Glomerular endothelial cell (primary cell): Measurements from ENCODE around the gene DHX29. TPM values are rescaled to one million over a fixed set of nuclear protein-coding genes. Genes with fewer than 3 reads are reported as not detected.

Source experiments
- DNase-seq: peaks from one replicate; pipeline ENCODE4 v3.0.0-alpha.2; 2011; ENCODE audit warnings: low read depth, low spot score; ENCODE audit errors: extremely low read depth
- total RNA-seq: library from RNA; depleted of rRNA; stranded (reverse); fragments of >200 nt; gene quantifications from 2 replicates; pipeline ENCODE4 v1.2.3, GENCODE V29; 2015

The DHX29 gene
- total RNA-seq, 1 donor from 2014 or later: 23.2 TPM

GRCh38 chr5:55234121-55234700, 73.3 kb downstream of the DHX29 start:
- no peak for DNase-seq

GRCh38 chr5:55232985-55233928, 74.2 kb downstream of the DHX29 start, which contains the start of gene CCNO:
TSS of gene CCNO (minus strand) at chr5:55233608. CDS start at chr5:55233523, 85 bp downstream.
- DNase-seq: no peak

DNA sequence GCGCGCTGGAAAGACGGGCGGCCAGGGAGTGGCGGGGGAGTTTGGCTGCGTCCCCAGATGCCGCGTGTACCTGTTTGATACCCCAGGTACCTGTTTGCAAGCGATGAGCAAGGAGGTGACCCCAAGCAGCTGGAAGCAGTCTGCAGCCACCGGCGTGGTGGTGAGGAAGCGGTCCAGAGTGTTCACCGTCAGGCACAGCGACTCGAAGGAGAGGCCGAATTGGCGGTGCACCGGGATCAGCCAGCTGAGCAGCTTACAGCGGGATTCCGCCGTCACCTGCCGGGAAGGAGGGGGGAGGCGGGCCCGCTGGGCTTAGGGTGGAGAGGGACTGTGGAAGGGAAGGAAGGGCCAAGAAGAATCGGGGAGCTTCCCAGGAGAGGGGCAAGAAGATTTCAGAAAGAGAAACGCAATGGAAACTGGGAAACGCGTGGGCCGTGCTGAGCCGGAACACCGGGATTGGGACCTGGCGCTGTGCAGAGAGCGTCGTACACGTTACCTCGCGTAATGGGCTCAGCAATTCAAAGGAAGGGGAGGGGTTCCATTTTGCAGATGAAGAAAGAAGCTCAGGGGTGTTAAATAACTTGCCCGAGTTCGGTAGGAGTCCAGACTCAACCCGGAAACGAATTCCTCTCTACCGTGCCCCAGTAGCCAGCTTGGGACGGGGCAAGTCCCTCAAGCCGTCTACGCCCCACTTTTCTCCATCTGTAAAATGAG, 75.1 kb downstream of the DHX29 start:
- DNase-seq: no peak

DNA sequence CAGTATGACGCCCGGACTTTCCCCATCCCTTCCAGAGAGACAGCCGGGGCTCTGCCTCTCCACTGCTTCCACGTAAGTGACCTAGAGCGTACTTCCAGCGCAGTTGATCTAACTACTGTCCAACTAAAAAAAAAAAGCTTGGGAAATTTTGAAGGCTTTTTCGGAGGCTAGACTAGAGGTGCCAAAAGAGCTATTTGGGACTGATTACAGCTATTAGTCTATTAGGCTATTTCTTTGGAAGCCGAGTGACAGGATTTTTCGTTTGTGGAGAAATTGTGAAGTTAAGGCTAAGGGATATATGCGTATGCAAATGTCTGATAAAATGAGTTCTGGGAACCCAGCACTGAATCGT, 75.6 kb downstream of the DHX29 start:
- no peak for DNase-seq

DNA sequence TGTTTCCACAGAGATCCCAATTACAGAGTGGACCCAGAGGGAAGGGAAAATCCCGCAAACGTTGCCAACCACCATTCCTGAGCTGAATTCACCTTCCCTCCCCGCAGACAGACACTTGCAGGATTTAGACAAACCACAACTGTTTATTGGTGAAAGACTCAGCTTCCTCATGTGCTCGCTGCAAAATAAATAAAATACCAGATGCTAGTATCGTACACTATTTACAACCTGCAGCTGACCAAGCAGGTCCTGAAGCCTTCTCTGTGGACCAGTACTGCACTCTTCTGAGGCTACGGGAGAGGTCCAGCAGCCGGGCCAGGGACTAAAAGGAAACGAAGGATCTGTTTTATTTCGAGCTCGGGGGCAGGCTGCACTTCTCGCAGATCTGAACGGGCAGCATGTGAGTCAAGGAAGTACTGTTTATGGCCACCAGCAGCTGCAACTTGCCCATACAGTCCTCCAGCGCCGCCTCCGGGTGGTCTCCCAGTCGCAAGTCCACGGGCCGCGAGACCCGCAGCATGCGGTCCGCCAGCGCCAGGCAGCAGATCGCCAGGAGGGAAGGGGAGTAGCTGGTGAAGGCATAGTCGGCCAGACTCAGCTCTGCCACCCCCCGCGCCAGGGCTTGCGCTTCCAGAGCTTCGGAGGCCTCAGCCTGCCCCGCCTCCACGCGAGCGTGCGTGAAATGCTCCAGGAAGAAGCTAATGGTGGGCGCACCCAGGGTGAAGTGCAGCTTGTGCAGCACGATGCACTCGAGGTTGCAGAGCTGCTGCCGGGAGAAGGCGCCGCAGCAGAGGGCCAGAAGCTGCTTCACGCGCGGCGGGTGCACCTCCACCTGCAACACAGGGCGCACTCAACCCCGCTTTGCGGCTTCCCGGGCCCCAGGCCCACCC, 76.2 kb downstream of the DHX29 start:
- no peak for DNase-seq

- DNase-seq: no peak
Measured at GRCh38 chr5:55230086-55230629, 77.3 kb downstream of the DHX29 start.

GRCh38 chr5:55227664-55228430, 79.6 kb downstream of the DHX29 start:
- DNase-seq: no peak

GRCh38 chr5:55226934-55227663, 80.4 kb downstream of the DHX29 start, which contains the start of gene MCIDAS:
TSS of gene MCIDAS (minus strand) at chr5:55227315. CDS start at chr5:55227138, 177 bp downstream.
- no peak for DNase-seq

GRCh38 chr5:55226027-55226933, 81.2 kb downstream of the DHX29 start:
- no peak for DNase-seq

DNA sequence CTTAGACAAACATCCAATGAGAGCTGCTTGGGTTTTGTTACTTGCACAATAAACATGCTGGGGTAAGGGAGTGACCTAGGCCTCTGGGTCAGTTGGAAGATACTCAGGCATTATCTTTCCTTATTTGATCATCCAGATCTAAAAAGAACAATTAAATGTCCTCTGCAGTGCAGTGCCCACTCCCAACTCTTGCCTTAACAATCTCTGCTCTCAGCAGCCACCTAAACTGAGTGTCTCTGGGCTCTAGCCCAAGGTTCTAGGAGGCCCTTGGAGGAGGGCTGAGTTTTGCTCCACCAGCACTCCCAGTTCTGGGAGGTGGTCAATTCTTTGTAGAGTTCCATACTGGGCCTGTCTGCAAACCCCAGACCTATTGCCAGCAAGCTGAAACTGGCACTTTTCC, 82.1 kb downstream of the DHX29 start:
- DNase-seq: no peak

DNA sequence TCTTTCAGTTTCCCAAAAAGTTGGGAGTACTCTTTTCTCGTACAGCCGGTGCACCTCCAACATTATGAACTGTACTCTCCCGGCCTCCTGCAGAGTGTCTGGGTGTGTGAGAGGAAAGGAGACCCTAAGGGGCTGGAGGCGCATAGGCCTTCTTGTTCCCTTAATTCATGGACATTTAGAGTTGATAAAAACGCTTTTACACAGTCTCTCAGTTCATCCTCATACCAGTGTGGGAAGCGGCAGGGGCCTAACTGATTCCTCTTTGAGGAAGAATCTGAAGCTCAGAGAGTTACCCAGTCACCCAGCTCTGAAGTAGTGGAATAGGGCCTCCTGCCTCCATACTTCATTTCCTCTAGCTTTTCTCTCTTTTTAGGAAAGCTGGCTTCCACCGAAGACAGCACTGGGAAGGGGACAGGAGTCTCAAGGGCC, 83.7 kb downstream of the DHX29 start:
- no peak for DNase-seq

- DNase-seq: no peak
Measured at GRCh38 chr5:55222985-55223811, 84.3 kb downstream of the DHX29 start.

GRCh38 chr5:55222092-55222984, 85.2 kb downstream of the DHX29 start:
- no peak for DNase-seq

- no peak for DNase-seq
Measured at GRCh38 chr5:55220433-55221185, 86.9 kb downstream of the DHX29 start.

DNA sequence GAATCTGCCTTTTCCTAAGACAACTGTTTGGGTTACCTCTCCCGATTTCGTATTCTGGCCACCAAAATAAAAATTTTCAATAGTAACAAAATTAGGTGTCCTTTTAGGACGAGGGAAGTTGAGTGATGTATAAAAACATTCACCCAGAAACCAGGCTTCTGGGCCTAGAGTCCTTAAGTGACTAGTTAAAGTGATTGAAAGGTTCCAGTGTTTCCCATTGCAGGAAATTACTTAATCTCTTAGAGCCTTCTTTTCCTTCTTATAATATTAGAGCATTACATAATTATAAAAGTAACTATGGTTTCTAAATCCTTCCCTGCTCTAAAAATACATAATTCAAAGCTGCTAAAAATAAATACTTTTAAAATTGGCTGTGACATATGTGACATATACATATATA, 87.7 kb downstream of the DHX29 start:
- DNase-seq: no peak
